ENCODE data around the gene SCAPER.
"Not testable (repeated sequence)": the region's sequence is repeated elsewhere in the genome, so short reads cannot be mapped to it uniquely, and the experiment has no call there.

GRCh38 chr15:76732321-76732720 lies 172.8 kb downstream of the SCAPER start:
- TF ChIP-seq, protein P1, sequence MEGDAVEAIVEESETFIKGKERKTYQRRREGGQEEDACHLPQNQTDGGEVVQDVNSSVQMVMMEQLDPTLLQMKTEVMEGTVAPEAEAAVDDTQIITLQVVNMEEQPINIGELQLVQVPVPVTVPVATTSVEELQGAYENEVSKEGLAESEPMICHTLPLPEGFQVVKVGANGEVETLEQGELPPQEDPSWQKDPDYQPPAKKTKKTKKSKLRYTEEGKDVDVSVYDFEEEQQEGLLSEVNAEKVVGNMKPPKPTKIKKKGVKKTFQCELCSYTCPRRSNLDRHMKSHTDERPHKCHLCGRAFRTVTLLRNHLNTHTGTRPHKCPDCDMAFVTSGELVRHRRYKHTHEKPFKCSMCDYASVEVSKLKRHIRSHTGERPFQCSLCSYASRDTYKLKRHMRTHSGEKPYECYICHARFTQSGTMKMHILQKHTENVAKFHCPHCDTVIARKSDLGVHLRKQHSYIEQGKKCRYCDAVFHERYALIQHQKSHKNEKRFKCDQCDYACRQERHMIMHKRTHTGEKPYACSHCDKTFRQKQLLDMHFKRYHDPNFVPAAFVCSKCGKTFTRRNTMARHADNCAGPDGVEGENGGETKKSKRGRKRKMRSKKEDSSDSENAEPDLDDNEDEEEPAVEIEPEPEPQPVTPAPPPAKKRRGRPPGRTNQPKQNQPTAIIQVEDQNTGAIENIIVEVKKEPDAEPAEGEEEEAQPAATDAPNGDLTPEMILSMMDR (IDR thresholded peaks at IDR 0.05; ENCODE audit: insufficient read depth, low read length): not testable (repeated sequence)
- TF ChIP-seq POLR2AphosphoS5 (IDR thresholded peaks at IDR 0.05; ENCODE audit: low read depth); REST (IDR thresholded peaks at IDR 0.05; ENCODE audit: insufficient replicate concordance, low read depth); GABPA (IDR thresholded peaks at IDR 0.05; ENCODE audit: low read depth); SPI1 (IDR thresholded peaks at IDR 0.05; ENCODE audit: borderline replicate concordance, low read depth): not testable (repeated sequence)

All from HL-60 (cell line).